ENCODE measurements around the gene DESI2. TPM values are rescaled to one million over a fixed set of nuclear protein-coding genes. Genes with fewer than 3 reads are reported as not detected.

The DESI2 gene
- total RNA-seq, 4 donors from 2014 or later, result 24.0 to 31.6 (median 30.2) TPM

DNA sequence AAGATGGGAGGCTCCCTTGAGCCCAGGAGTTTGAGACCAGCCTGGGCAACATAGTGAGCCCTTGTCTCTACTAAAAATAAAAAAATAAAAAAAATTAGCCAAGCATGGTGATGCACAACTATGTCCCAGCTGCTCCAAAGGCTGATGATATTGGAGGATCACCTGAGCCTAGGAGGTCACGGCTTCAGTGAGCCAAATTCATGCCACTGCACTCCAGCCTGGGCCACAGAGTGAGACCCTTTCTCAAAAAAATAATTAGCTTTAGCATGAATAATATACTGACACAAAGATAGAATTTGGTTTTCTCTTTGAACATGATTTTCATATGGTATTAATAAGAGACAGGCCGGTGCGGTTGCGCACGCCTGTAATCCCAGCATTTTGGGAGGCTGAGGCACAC lies 88.8 kb downstream of the DESI2 start:
- 99% methylated on average over 5 of the region's 5 CpGs for WGBS
- Histone ChIP-seq H3K4me1 (no peaks in the 10 kb centered on the region), H3K27me3 (no peaks in the 10 kb centered on the region), H3K9me3 (no peaks in the 10 kb centered on the region), H3K36me3 (no peaks in the 10 kb centered on the region), H3K27ac (no peak overlapping the region), H3K4me3 (no peak overlapping the region)
- TF ChIP-seq POLR2A (IDR thresholded peaks at IDR 0.05) (no peak), POLR2AphosphoS5 (IDR thresholded peaks at IDR 0.05) (no peak), EP300 (IDR thresholded peaks at IDR 0.05) (no peak)
- TF ChIP-seq, protein P1, sequence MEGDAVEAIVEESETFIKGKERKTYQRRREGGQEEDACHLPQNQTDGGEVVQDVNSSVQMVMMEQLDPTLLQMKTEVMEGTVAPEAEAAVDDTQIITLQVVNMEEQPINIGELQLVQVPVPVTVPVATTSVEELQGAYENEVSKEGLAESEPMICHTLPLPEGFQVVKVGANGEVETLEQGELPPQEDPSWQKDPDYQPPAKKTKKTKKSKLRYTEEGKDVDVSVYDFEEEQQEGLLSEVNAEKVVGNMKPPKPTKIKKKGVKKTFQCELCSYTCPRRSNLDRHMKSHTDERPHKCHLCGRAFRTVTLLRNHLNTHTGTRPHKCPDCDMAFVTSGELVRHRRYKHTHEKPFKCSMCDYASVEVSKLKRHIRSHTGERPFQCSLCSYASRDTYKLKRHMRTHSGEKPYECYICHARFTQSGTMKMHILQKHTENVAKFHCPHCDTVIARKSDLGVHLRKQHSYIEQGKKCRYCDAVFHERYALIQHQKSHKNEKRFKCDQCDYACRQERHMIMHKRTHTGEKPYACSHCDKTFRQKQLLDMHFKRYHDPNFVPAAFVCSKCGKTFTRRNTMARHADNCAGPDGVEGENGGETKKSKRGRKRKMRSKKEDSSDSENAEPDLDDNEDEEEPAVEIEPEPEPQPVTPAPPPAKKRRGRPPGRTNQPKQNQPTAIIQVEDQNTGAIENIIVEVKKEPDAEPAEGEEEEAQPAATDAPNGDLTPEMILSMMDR (IDR thresholded peaks at IDR 0.05), result no peak
- no peak for DNase-seq (ENCODE audit: low spot score in 2 of 2)

DNA sequence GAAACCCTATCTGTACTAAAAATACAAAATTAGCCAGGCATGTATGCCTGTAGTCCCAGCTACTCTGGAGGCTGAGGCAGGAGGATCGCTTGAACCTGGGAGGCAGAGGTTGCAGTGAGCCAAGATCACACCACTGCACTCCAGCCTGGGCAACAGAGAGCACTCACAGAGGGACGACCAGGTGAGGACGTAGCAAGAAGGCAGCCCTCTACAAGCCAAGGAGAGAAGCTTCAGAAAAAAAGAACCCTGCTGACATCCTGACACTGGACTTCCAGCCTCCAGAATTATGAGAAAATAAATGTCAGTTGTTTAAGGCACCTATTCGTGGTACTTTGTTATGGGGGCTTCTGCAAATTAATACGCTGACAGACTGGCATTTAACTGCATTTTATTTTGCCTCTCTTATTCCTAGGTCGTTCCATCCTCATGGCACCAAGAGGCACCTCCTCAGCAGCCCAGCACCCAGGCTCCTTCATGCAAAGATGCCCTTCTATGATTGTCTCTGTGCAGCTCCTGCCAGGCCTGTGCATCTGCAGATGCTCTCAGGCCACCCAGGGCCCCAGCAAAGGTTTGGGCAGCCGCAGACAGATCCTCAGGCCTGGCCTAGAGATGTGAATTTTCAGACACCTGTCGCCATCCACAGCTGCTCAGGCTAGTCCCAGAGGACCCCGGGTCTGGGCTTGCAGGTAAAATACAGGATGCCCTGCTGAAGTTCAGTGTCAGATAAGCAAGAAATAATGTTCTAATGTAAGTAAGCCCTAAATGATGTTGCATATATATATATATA lies 96.5 kb downstream of the DESI2 start:
- Histone ChIP-seq H3K4me3 (no peak overlapping the region), H3K4me1 (no peaks in the 10 kb centered on the region), H3K27me3 (no peaks in the 10 kb centered on the region), H3K9me3 (no peaks in the 10 kb centered on the region), H3K36me3 (no peaks in the 10 kb centered on the region), H3K27ac (no peak overlapping the region)
- DNase-seq (ENCODE audit: low spot score in 2 of 2), result no peak
- WGBS, result 98% methylated on average over 8 of the region's 9 CpGs
- no peak for TF ChIP-seq POLR2AphosphoS5 (IDR thresholded peaks at IDR 0.05)
- TF ChIP-seq, protein P1 (IDR thresholded peaks at IDR 0.05), result no peak
- TF ChIP-seq EP300 (IDR thresholded peaks at IDR 0.05), result no peak
- no peak for TF ChIP-seq POLR2A (IDR thresholded peaks at IDR 0.05)

DNA sequence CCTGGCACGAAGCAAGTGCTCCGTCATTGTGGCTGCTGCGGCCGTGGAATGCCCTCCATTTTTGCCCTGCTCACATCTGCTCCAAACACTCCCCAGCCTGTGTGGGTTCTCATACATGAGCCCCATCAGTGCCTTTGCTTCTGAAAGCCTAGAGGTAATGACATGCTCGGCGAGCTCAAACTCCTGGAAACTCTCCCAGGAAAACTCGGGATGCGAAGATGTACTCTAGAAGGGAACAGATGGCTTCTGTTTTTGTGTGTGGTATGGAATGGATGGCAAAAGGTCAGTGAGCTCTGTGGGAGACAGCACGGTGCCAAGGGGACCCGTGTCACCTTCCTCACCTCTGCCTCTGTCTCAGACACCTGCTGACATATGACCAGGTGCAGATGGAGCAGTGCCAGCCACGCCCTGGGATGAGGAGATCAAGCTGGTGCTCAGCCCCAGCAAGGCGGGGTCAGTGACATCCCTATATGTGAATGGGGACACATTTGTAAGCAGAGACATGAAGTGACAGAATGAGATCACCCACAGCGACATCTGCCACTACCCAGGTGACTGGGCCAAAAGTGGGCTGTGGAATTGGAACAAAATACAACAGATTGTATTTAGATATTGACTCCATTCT lies 98.5 kb downstream of the DESI2 start:
- H3K4me1 ChIP-seq, result no peaks in the 10 kb centered on the region
- H3K27me3 ChIP-seq, result no peaks in the 10 kb centered on the region
- no peak overlapping the region for H3K27ac ChIP-seq
- H3K9me3 ChIP-seq, result no peaks in the 10 kb centered on the region
- 89% methylated on average over 13 of the region's 13 CpGs for WGBS
- H3K4me3 ChIP-seq, result no peak overlapping the region
- H3K36me3 ChIP-seq, result no peaks in the 10 kb centered on the region
- TF ChIP-seq POLR2AphosphoS5 (IDR thresholded peaks at IDR 0.05) (no peak), EP300 (IDR thresholded peaks at IDR 0.05) (no peak), POLR2A (IDR thresholded peaks at IDR 0.05) (no peak)
- TF ChIP-seq, protein P1 (IDR thresholded peaks at IDR 0.05), result no peak
- no peak for DNase-seq (ENCODE audit: low spot score in 2 of 2)

DNA sequence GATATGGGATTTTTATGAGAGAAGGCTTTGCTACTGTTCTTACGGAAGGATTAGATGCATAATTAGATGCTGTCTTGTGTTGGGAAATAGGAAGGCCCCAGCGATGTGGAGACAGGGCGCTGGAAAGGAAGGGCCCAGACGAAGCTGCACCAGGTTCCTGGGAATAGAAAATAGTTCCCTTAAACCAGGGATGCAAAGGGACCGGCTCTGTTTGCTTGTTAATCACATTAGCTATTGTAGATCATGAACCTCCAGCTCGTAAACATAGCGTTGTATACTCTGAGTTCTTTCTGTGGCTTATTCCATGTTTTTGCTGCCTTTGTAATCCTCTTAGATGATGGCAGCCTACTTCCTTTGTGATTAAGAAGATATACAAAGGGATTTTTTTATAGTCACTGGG lies 102.7 kb downstream of the DESI2 start:
- WGBS, result 93% methylated on average over 7 of the region's 7 CpGs
- H3K36me3 ChIP-seq, result no peaks in the 10 kb centered on the region
- TF ChIP-seq EP300 (IDR thresholded peaks at IDR 0.05) (no peak), POLR2A (IDR thresholded peaks at IDR 0.05) (no peak), POLR2AphosphoS5 (IDR thresholded peaks at IDR 0.05) (no peak)
- TF ChIP-seq, protein P1 (IDR thresholded peaks at IDR 0.05), result no peak
- no peaks in the 10 kb centered on the region for H3K27me3 ChIP-seq
- no peak overlapping the region for H3K4me3 ChIP-seq
- DNase-seq (ENCODE audit: low spot score in 2 of 2), result no peak
- H3K9me3 ChIP-seq, result no peaks in the 10 kb centered on the region
- no peak overlapping the region for H3K27ac ChIP-seq
- H3K4me1 ChIP-seq, result no peaks in the 10 kb centered on the region

Data from suprapubic skin (tissue), 4 donors.